ENCODE data around the gene PHPT1. TPM values are rescaled to one million over a fixed set of nuclear protein-coding genes. Genes with fewer than 3 reads are reported as not detected.
A peak's percentile ranks its signal among the peaks of the same experiment; 100 is the strongest.

Gene PHPT1
- total and polyA plus RNA-seq, 2 of the 13 experiments (the other 11 are each of a cell fraction or from before 2014, with no cell fraction given), result 189 to 192 TPM

- TF ChIP-seq ZNF30 (CRISPR knock-in tag; IDR thresholded peaks at IDR 0.05) (no peak), TBX3 (IDR thresholded peaks at IDR 0.05; ENCODE audit: borderline replicate concordance) (no peak), ZBTB3 (CRISPR knock-in tag; IDR thresholded peaks at IDR 0.05; ENCODE audit: borderline replicate concordance, low read depth) (0 out of 2 replicates have a peak, but pooled peaks have one; percentile 28), CC2D1A (CRISPR knock-in tag; IDR thresholded peaks at IDR 0.05) (no peak), ZNF235 (CRISPR knock-in tag; IDR thresholded peaks at IDR 0.05; ENCODE audit: borderline replicate concordance) (no peak), IRX3 (CRISPR knock-in tag; IDR thresholded peaks at IDR 0.05; ENCODE audit: borderline replicate concordance, low read depth) (peak; percentile 73; the same call in 1 of the 2 replicates), DZIP1 (CRISPR knock-in tag; IDR thresholded peaks at IDR 0.05) (0 out of 2 replicates have a peak, but pooled peaks have one; percentile 23), RORA (CRISPR knock-in tag; IDR thresholded peaks at IDR 0.05) (no peak), HOMEZ (CRISPR knock-in tag; IDR thresholded peaks at IDR 0.05; ENCODE audit: low read depth) (no peak), SNAI1 (CRISPR knock-in tag; IDR thresholded peaks at IDR 0.05; ENCODE audit: borderline replicate concordance) (no peak), NFKBIZ (CRISPR knock-in tag; IDR thresholded peaks at IDR 0.05) (peak; percentile 28; the same call in 1 of the 2 replicates), ZNF761 (CRISPR knock-in tag; conservative IDR thresholded peaks at IDR 0.05) (no peak), MTA1 (CRISPR knock-in tag; IDR thresholded peaks at IDR 0.05; ENCODE audit: borderline replicate concordance) (no peak), ZNF800 (CRISPR knock-in tag; IDR thresholded peaks at IDR 0.05) (peak; percentile 82; the same call in 1 of the 2 replicates), SSRP1 (CRISPR knock-in tag; IDR thresholded peaks at IDR 0.05) (peak; percentile 95; the same call in 1 of the 2 replicates), ZNF567 (CRISPR knock-in tag; IDR thresholded peaks at IDR 0.05; ENCODE audit: borderline replicate concordance) (peak; percentile 76; the same call in 1 of the 2 replicates), ZFP41 (CRISPR knock-in tag; IDR thresholded peaks at IDR 0.05; ENCODE audit: borderline replicate concordance) (0 out of 2 replicates have a peak, but pooled peaks have one; percentile 22), ZBTB1 (CRISPR knock-in tag; IDR thresholded peaks at IDR 0.05; ENCODE audit: borderline replicate concordance) (no peak), ZNF510 (CRISPR knock-in tag; IDR thresholded peaks at IDR 0.05; ENCODE audit: low read depth) (no peak; the same call in 1 of the 2 replicates)
Observed at GRCh38 chr9:136847826-136848392, 1.3 kb upstream of the PHPT1 start (continued).

Measured in HepG2 (cell line).